Thyroid gland (tissue), 4 donors: Measurements from ENCODE around the gene RAI1. TPM values are rescaled to one million over a fixed set of nuclear protein-coding genes. Genes with fewer than 3 reads are reported as not detected.

Source experiments
- DNase-seq, 2 donors: peaks; one replicate each; pipeline ENCODE4 v3.0.0-alpha.2; 2019
- H3K27ac ChIP-seq, 3 donors: fragments of 200-600 bp; sonication (generic); 1 replicate in 2 of 3; 2 replicates in 1 of 3; pipeline ENCODE4 v1.5.1; 2016 to 2019; ENCODE audit warnings: mild to moderate bottlenecking in 1 of 3, moderate library complexity in 1 of 3
- H3K27me3 ChIP-seq: fragments of 200-600 bp; sonication (generic); one replicate; pipeline ENCODE4 v1.5.1; 2019
- H3K36me3 ChIP-seq, 2 donors: fragments of 200-600 bp; sonication (generic); one replicate each; pipeline ENCODE4 v1.5.1; 2016 to 2019
- H3K4me1 ChIP-seq, 2 donors: fragments of 200-600 bp; sonication (generic); one replicate each; pipeline ENCODE4 v1.5.1; 2017 to 2019
- H3K4me3 ChIP-seq, 3 donors: fragments of 200-600 bp; sonication (generic); replicated peaks in 1 of 3; 1 replicate in 2 of 3; 2 replicates in 1 of 3; pipeline ENCODE4 v1.5.1; 2016; ENCODE audit warnings: mild to moderate bottlenecking in 1 of 3
- H3K9me3 ChIP-seq: fragments of 200-600 bp; sonication (generic); one replicate; pipeline ENCODE4 v1.5.1; 2017
- CTCF ChIP-seq, 6 experiments: fragments of 200-600 bp in 3 of 6; fragments of 450-650 bp in 3 of 6; sonication (generic) in 3 of 6; IDR thresholded peaks; one replicate each; pipeline ENCODE4 v1.5.1; 2016 to 2019; ENCODE audit warnings: antibody characterized with exemption in 6 of 6, mild to moderate bottlenecking in 2 of 6, inconsistent platforms in 1 of 6, moderate library complexity in 1 of 6
- POLR2A ChIP-seq, 2 donors: fragments of 450-650 bp; IDR thresholded peaks; one replicate each; pipeline ENCODE4 v1.6.1; 2017; ENCODE audit warnings: antibody characterized with exemption in 2 of 2, mild to moderate bottlenecking in 2 of 2, moderate library complexity in 1 of 2
- WGBS, 2 donors: methylation state at CpG; one replicate each; pipeline ENCODE4 v1.1.5; 2017; 5-methylcytosine and 5-hydroxymethylcytosine counted together
- intact Hi-C: fragments of 100-400 bp; cut with DNase I; formaldehyde crosslinking; loops from one replicate; pipeline ENCODE4 v1.15.1; 2023
- microRNA counts, 2 donors: library from miRNA; unstranded; fragments of <30 nt; microRNA quantifications; one replicate each; lab custom pipeline; 2016 to 2017
- microRNA-seq: library from miRNA; unstranded; fragments of <30 nt; microRNA quantifications from one replicate; pipeline ENCODE4, GENCODE V29; 2016
- small RNA-seq: library from RNA; depleted of rRNA; stranded (forward); fragments of <200 nt; gene quantifications from one replicate; pipeline ENCODE3, GENCODE V24; 2016
- total RNA-seq, 4 donors: library from RNA; depleted of rRNA; stranded (reverse); fragments of >200 nt; gene quantifications; one replicate each; pipeline ENCODE4 v1.2.3, GENCODE V29; 2016

Gene RAI1
- total RNA-seq, 4 donors from 2014 or later: 19.1 to 52.3 (median 34.1) TPM

- intact Hi-C loops: loop anchor here (2.0 to 10.0 kb wide), 2 partner anchors 48 to 176 kb away; partner anchors contain the start of gene RAI1
- DNase-seq: peak in 1 of 2 donors; percentile 48
- 31 to 45% methylated on average over 3 to 5 of the region's 5 CpGs for WGBS, 2 donors
- Histone ChIP-seq H3K4me1 (peaks cover 26 to 38% of the 10 kb centered on the region in 2 donors), H3K9me3 (no peaks in the 10 kb centered on the region), H3K27me3 (no peaks in the 10 kb centered on the region), H3K36me3 (peaks cover 0 to 9% of the 10 kb centered on the region in 2 donors), H3K4me3 (no peak overlapping the region), H3K27ac (peak overlapping the region in 2 of 3 donors; percentile 49 to 56)
- TF ChIP-seq POLR2A (IDR thresholded peaks at IDR 0.05) (no peak), CTCF (IDR thresholded peaks at IDR 0.05) (no peak)
These were observed 179.5 kb downstream of the RAI1 start for GRCh38 chr17:17860766-17861107.

MicroRNA genes within 50 kb of the gene (microRNA counts, 767-probe panel; counts per million panel counts)
- 0 counts per million in 2 donors for microRNA hsa-miR-33b-5p (lab: Ali Mortazavi, UCI)

Small RNA genes lying within 50 kb of the gene (microRNA-seq; reads per million reads assigned to microRNA genes)
- gene MIR33B: 9.1 reads per million, percentile 24 among the genes with 10 or more reads in this experiment
- gene MIR6777: 1.1 reads per million

Small RNA genes lying within 50 kb of the gene (small RNA-seq; reads per million reads assigned to genes)
- not detected for gene MIR33B
- gene MIR6777: not detected
- not detected for gene RF02177
- gene RF02178: not detected

Other genes starting within 250 kb of the RAI1 start
- gene MED9, start 204.5 kb upstream of the RAI1 start, total RNA-seq: 10 to 100 TPM; 27.9 to 35.4 (median 30.8) TPM
- gene RASD1, start 185.1 kb upstream of the RAI1 start, total RNA-seq: 100 to 1,000 TPM; 114 to 149 (median 141) TPM
- 10 to 100 TPM; 52.5 to 76.1 (median 62.6) TPM for gene PEMT, start 89.8 kb upstream of the RAI1 start, total RNA-seq
- gene SREBF1, start 155.5 kb downstream of the RAI1 start, total RNA-seq: 10 to 100 TPM; 44.6 to 89.4 (median 63.0) TPM